GM19452 (cell line): Measurements from ENCODE around the gene MAGEA9B.
"Not testable (repeated sequence)": the region's sequence is repeated elsewhere in the genome, so short reads cannot be mapped to it uniquely, and the experiment has no call there.

Experiments used
- ATAC-seq: cut with Tn5 transposase; IDR thresholded peaks from one replicate; pipeline ENCODE4 v1.9.1; 2021; ENCODE audit not compliant: unreplicated experiment

The MAGEA9B gene

GRCh38 chrX:149539283-149540130 is 47.8 kb downstream of the MAGEA9B start:
- ATAC-seq: peak; percentile 41

GRCh38 chrX:149537474-149537873 is 49.8 kb downstream of the MAGEA9B start:
- not testable (repeated sequence) for ATAC-seq

- not testable (repeated sequence) for ATAC-seq
Observed at GRCh38 chrX:149534926-149535602, 52.2 kb downstream of the MAGEA9B start.

GRCh38 chrX:149533999-149534398 is 53.3 kb downstream of the MAGEA9B start:
- not testable (repeated sequence) for ATAC-seq

GRCh38 chrX:149532868-149533267 is 54.4 kb downstream of the MAGEA9B start:
- ATAC-seq: not testable (repeated sequence)
